ENCODE results near the gene BAZ2A.
"Not testable (repeated sequence)": the region's sequence is repeated elsewhere in the genome, so short reads cannot be mapped to it uniquely, and the experiment has no call there.

Gene BAZ2A

GRCh38 chr12:56593909-56594621 lies 36.1 kb downstream of the BAZ2A start:
- DNase-seq = peak; percentile 59

DNA sequence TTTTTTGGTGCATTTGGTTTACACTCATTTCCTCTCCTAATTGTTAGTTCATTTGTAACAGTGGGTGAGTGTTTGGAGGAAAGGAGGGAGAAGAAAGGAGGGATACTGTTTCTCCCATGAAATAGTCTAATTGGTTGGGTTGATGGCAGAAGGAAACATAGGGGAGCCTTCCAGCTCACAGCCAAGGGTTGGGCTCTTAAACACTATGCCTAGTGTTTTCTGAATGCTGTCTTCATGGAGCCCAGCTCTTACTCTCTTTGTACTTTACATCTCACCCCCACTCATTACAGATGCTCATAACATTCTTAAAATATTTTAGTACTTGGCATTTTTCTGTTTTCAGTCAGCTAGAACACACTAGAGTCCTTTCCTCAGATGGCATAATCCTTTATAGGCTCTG lies 38.2 kb downstream of the BAZ2A start:
- DNase-seq = no peak

GRCh38 chr12:56591126-56591525 lies 39.0 kb downstream of the BAZ2A start:
- no peak for DNase-seq

GRCh38 chr12:56590237-56590830 lies 39.8 kb downstream of the BAZ2A start:
- no peak for DNase-seq

GRCh38 chr12:56589783-56590182 lies 40.3 kb downstream of the BAZ2A start:
- DNase-seq = no peak

DNA sequence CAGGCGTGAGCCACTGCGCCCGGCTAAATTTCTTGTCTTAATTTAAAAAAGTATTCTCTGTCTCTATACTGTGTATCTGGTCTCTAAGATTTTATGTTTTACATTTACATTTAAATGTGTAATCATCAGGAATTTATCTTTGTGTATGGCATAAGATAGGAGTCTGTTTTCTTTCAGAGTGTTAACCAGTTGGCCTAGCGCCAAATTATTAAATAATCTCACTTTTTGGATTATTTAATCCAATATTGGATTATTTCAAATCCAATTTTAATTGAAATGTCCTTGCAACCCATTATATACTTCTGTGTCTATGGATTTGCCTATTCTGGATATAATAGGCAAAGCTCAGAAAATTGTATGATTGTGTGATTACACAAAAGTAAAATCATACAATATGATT lies 45.0 kb downstream of the BAZ2A start:
- no peak for DNase-seq

GRCh38 chr12:56581418-56582145 lies 48.5 kb downstream of the BAZ2A start:
- no peak for DNase-seq

GRCh38 chr12:56578983-56579546 lies 51.1 kb downstream of the BAZ2A start:
- DNase-seq = no peak

- not testable (repeated sequence) for DNase-seq
These were observed 52.9 kb downstream of the BAZ2A start for GRCh38 chr12:56577248-56577647.

DNA sequence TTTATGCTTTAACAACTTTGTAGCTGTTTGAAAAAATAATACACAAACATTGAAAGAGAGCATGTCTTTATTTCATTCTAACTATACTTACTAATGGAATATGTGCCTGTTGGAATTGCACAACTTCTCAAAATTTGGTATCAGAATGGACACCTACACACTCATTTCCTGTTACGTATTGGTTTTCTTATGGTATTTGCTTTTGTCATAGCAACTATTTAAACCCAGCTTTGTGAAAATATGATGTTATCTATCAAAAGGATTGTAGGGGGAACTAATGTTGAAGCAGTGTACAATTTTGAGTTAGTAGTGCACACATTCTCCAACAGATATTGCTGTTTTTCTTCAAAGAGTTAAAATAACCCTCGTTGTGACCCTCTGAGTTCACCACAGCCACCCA lies 55.9 kb downstream of the BAZ2A start:
- no peak for DNase-seq

- DNase-seq = no peak
These were observed 57.8 kb downstream of the BAZ2A start for GRCh38 chr12:56572288-56572687.

DNA sequence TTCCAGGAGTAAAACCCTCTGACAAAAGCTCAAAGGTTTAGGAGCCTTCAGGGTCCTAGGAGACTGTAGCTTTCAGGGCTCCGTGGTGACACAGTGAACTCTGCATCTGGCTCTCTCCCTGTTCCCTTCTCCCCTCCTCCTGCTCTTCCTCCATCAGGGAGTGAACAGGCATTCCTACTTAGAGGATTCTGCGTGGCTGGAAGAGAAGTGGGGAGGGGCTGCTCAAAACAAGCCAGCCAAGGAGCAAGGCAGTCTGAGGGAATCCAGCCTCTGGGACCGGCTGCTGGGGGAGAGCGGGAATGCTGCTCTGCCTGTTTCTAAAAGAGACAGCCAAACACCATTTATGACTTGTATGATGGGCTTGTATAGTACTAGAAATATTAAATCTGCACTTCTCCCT lies 59.0 kb downstream of the BAZ2A start:
- DNase-seq = no peak

GRCh38 chr12:56568146-56568545 lies 62.0 kb downstream of the BAZ2A start:
- no peak for DNase-seq

- peak; percentile 6 for DNase-seq
These were observed 64.5 kb downstream of the BAZ2A start for GRCh38 chr12:56565510-56566101.

DNA sequence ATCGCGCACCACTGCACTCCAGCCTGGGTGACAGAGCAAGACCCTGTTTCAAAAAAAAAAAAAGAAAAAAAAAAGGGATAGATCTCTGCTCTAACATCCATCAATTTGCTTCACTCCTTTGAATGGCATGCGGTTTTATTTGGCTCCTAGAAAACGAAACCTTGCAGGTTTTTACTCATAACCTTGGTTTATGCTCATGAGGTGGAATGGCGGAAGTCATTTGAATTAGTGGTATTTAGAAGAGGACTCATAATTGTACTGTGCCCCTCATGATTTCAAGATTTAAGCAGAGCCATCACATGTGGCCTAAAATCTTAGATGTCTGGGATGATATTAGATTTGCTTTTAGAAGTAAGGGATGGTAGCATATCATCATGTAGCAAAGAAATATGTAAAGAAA lies 79.1 kb downstream of the BAZ2A start:
- no peak for DNase-seq

GRCh38 chr12:56546680-56547079 lies 83.4 kb downstream of the BAZ2A start:
- DNase-seq = no peak

Measured in stimulated activated CD4-positive, alpha-beta T cell treated with anti-CD3 and anti-CD28 coated beads, Interleukin-4, amount 100 ng/mL, for 1 hour (primary cell).